SU-DHL-6 (cell line): ENCODE data around the gene RETN.

Experiments used
- EZH2phosphoT487 ChIP-seq: fragments of 200-600 bp; sonication (generic), shearing (Covaris generic); conservative IDR thresholded peaks from 2 replicates; pipeline ENCODE4 v1.6.1; 2018; ENCODE audit warnings: mild to moderate bottlenecking, antibody characterized with exemption, low read length, moderate library complexity, mixed read lengths
- TF ChIP-seq, protein P1 (sequence below): fragments of 200-600 bp; sonication (generic); IDR thresholded peaks from one replicate; pipeline ENCODE4 v1.5.1; 2017; ENCODE audit warnings: antibody characterized with exemption, mild to moderate bottlenecking, low read length, moderate library complexity; ENCODE audit not compliant: insufficient read depth, poor library complexity, severe bottlenecking

DNA sequence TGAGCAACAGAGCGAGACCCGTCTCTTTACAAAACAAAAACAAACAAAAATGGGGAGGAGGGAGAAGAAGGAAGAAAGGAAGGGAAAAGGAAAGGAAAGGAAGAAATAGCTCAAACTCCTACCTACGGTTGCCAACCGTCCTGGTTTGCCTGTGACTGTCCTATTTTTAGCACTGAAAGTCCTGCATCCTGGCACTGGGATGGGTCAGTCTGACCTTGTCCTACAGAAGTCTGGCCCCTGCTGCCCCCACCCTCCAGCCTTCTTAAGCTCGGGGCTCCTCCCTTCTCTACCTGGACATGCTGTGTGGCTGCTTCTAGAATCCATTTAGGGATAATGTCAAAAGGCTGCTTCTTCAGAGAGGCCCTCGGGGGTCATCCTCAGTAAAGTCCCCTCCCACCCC is 33.2 kb upstream of the RETN start:
- TF ChIP-seq, protein P1, sequence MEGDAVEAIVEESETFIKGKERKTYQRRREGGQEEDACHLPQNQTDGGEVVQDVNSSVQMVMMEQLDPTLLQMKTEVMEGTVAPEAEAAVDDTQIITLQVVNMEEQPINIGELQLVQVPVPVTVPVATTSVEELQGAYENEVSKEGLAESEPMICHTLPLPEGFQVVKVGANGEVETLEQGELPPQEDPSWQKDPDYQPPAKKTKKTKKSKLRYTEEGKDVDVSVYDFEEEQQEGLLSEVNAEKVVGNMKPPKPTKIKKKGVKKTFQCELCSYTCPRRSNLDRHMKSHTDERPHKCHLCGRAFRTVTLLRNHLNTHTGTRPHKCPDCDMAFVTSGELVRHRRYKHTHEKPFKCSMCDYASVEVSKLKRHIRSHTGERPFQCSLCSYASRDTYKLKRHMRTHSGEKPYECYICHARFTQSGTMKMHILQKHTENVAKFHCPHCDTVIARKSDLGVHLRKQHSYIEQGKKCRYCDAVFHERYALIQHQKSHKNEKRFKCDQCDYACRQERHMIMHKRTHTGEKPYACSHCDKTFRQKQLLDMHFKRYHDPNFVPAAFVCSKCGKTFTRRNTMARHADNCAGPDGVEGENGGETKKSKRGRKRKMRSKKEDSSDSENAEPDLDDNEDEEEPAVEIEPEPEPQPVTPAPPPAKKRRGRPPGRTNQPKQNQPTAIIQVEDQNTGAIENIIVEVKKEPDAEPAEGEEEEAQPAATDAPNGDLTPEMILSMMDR, result no peak
- TF ChIP-seq EZH2phosphoT487, result no peak
